Chondrocyte (in vitro differentiated cells): ENCODE measurements around the gene PIN1. TPM values are rescaled to one million over a fixed set of nuclear protein-coding genes. Genes with fewer than 3 reads are reported as not detected.

Source experiments
- DNase-seq: peaks from one replicate; pipeline ENCODE4 v3.0.0; 2021; ENCODE audit warnings: mixed read lengths, low spot score
- H3K27ac Mint-ChIP-seq: one replicate; pipeline ENCODE4 v1.8.0; 2021; ENCODE audit warnings: mild to moderate bottlenecking, moderate library complexity, mixed read lengths; ENCODE audit not compliant: unreplicated experiment
- H3K27me3 Mint-ChIP-seq: 2 replicates; pipeline ENCODE4 v1.8.0; 2021; ENCODE audit warnings: low read depth, mixed read lengths
- H3K36me3 Mint-ChIP-seq: 2 replicates; pipeline ENCODE4 v1.8.0; 2021; ENCODE audit warnings: low read depth, mixed read lengths
- H3K4me1 Mint-ChIP-seq: 2 replicates; pipeline ENCODE4 v1.8.0; 2021; ENCODE audit warnings: low read depth, mild to moderate bottlenecking, mixed read lengths
- H3K4me3 Mint-ChIP-seq: one replicate; pipeline ENCODE4 v1.8.0; 2021; ENCODE audit warnings: mild to moderate bottlenecking, moderate library complexity, mixed read lengths; ENCODE audit not compliant: unreplicated experiment
- H3K9me3 Mint-ChIP-seq: 2 replicates; pipeline ENCODE4 v1.8.0; 2021; ENCODE audit warnings: low read depth, mixed read lengths
- CTCF ChIP-seq: fragments of 200-600 bp; sonication (generic); IDR thresholded peaks from 2 replicates; pipeline ENCODE4 v1.5.0; 2021; ENCODE audit warnings: antibody characterized with exemption, mild to moderate bottlenecking, moderate library complexity
- total RNA-seq: library from RNA; stranded (reverse); gene quantifications from 3 replicates; pipeline ENCODE4 v1.2.1, GENCODE V29; 2021

Gene PIN1
- total RNA-seq, 1 donor from 2014 or later: 65.5 TPM

DNA sequence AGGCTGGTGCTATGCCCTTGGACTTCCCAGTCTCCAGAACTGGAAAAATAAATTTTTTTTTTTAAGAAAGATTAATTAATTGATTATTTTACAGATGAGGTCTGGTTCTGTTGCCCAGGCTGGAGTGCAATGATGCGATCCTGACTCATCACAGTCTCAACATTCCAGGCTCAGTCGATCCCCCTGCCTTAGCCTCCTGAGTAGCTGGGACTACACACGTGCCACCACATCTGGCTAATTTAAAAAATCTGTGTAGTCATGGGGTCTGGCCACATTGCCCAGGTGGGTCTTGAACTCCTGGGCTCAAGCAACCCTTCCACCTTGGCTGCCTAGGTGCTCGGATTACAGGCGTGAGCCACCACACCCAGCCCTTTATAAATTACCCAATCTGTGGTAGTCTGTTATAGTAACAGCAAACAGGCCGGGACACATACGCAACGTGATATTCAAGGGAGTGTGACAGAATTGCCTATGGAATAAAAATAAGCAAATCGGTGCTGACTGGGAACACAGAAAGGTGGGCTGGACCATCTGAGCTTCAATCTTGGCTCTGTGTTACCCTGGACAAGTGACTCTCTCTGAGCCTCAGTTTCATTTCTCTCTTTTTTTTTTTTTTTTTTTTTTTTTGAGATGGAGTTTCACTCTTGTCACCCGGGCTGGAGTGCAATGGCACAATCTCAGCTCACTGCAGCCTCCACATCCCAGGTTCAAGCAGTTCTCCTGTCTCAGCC is 42.8 kb downstream of the PIN1 start:
- no peak overlapping the region for H3K4me3 Mint-ChIP-seq
- H3K9me3 Mint-ChIP-seq: no peaks in the 10 kb centered on the region
- peaks cover 5% of the 10 kb centered on the region for H3K4me1 Mint-ChIP-seq
- no peaks in the 10 kb centered on the region for H3K27me3 Mint-ChIP-seq
- no peak for TF ChIP-seq CTCF
- H3K27ac Mint-ChIP-seq: no peak overlapping the region
- DNase-seq: no peak
- H3K36me3 Mint-ChIP-seq: peaks cover 1% of the 10 kb centered on the region

DNA sequence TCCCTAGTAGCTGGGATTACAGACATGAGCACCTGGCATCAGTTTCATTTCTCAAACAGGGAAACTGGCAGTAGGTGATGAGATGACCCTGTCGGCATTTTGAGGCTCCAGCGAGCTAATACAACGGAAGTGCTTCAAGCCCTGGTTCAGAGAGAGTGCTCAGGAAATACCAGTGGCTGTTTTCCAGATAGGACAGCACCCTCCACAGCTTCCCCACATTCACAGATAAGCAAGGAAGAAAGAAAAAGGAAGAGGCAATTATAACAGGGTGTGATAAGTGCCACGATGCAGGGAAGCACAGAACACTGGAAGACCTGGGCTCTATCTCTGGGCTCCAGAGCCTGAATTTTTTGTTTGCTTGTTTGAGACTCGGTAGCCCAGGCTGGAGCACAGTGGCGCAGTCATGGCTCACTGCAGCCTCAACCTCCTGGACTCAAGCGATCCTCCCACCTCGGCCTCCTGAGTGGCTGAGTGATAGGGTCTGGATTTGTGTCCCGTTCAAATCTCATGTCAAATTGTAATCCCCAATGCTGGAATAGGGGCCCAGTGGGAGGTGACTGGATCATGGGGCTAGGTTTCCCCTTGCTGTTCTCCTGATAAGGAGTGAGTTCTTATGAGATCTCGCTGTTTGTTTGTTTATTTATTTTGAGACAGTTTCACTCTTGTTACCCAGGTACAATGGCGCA is 43.5 kb downstream of the PIN1 start:
- peaks cover 5% of the 10 kb centered on the region for H3K4me1 Mint-ChIP-seq
- TF ChIP-seq CTCF: no peak
- no peaks in the 10 kb centered on the region for H3K9me3 Mint-ChIP-seq
- no peak overlapping the region for H3K27ac Mint-ChIP-seq
- H3K4me3 Mint-ChIP-seq: no peak overlapping the region
- no peaks in the 10 kb centered on the region for H3K27me3 Mint-ChIP-seq
- peaks cover 1% of the 10 kb centered on the region for H3K36me3 Mint-ChIP-seq
- no peak for DNase-seq

DNA sequence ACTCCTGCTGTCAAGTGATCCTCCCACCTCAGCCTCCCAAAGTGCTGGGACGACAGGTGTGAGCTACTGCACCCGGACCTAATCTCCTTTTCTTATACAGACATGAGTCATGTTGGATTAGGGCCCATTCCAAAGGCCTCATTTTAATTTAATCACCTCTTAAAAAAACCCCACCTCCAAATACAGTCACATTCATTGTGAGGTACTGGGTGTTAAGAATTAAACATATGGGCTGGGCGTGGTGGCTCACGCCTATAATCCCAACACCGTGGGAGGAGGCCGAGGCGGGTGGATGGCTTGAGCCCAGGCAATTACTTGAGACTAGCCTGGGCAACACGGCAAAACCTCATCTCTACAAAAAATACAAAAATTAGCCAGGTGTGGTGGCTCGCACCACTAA is 46.6 kb downstream of the PIN1 start:
- Mint-ChIP-seq H3K4me3 (no peak overlapping the region), H3K36me3 (peaks cover 1% of the 10 kb centered on the region), H3K27ac (no peak overlapping the region), H3K27me3 (no peaks in the 10 kb centered on the region), H3K4me1 (peaks cover 14% of the 10 kb centered on the region), H3K9me3 (no peaks in the 10 kb centered on the region)
- no peak for TF ChIP-seq CTCF
- DNase-seq: no peak

DNA sequence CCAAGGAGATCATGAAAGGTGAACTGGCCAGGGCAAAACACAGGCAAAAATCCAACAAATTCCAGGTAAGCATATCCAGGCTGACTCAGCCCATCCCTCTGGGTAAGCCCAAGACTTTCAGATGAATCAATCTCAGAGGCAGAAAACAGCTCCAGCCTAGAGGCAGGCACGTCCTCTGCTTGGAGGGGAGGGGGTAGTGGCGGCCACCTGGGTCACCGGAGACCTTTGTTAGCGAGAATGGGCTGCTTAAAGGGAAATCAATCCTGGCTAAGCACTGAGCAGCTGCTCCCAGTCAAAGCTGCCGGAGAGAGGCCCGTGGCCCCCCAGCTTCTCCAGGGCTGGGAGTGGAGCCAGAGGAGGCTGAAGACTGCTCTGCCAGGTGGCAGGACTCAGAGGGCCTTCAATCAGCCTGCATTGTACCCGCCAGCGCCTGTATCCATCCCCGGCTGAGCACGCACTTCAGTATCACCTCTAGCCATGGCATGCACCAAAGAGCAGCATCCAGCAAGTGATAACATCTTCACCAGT is 48.2 kb downstream of the PIN1 start:
- H3K27ac Mint-ChIP-seq: no peak overlapping the region
- TF ChIP-seq CTCF: no peak
- H3K36me3 Mint-ChIP-seq: no peaks in the 10 kb centered on the region
- H3K27me3 Mint-ChIP-seq: no peaks in the 10 kb centered on the region
- DNase-seq: no peak
- H3K4me3 Mint-ChIP-seq: no peak overlapping the region
- no peaks in the 10 kb centered on the region for H3K9me3 Mint-ChIP-seq
- peaks cover 11% of the 10 kb centered on the region for H3K4me1 Mint-ChIP-seq

DNA sequence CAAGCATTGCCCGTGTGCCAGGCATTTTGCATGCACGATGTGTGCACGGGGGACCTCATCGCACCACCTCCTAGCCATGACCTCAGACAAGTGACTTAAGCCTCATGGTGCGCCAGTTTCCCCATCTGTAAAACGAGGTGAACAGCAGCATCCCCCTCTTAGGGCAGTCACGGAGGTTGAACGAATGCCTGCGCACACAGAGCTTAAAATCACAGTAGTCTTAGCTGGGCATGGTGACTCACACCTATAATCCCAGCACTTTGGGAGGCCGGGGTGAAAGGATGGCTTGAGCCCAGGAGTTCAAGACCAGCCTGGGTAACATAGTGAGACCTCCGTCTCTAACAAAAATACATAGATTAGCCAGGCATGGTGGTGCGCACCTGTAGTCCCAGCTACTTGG is 48.6 kb downstream of the PIN1 start:
- Mint-ChIP-seq H3K9me3 (no peaks in the 10 kb centered on the region), H3K4me3 (no peak overlapping the region), H3K4me1 (peaks cover 9% of the 10 kb centered on the region), H3K27me3 (no peaks in the 10 kb centered on the region), H3K27ac (no peak overlapping the region), H3K36me3 (no peaks in the 10 kb centered on the region)
- DNase-seq: no peak
- no peak for TF ChIP-seq CTCF
